GM23248 (cell line): Measurements from ENCODE around the gene LRRC61.

Experiments used
- EZH2 ChIP-seq: fragments of 200-600 bp; sonication (generic); IDR thresholded peaks from 2 replicates; pipeline ENCODE4 v1.6.1; 2018; ENCODE audit warnings: antibody characterized with exemption, mild to moderate bottlenecking; ENCODE audit not compliant: insufficient read depth, poor library complexity, severe bottlenecking
- EZH2phosphoT487 ChIP-seq: fragments of 200-600 bp; sonication (generic); IDR thresholded peaks from 2 replicates; pipeline ENCODE4 v1.6.1; 2018; ENCODE audit warnings: antibody characterized with exemption, moderate library complexity, mild to moderate bottlenecking, low read depth; ENCODE audit not compliant: insufficient read depth

DNA sequence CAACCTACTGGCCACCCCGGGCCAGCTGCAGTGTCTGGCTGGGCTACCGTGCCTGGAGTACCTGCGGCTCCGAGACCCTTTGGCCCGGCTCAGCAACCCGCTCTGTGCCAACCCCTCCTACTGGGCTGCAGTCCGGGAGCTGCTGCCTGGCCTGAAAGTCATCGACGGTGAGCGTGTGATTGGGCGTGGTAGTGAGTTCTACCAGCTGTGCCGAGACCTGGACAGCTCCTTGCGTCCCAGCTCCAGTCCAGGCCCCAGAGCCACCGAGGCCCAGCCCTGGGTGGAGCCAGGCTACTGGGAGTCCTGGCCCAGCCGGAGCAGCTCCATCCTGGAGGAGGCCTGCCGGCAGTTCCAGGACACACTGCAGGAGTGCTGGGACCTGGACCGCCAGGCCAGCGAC is 14.0 kb downstream of the LRRC61 start:
- TF ChIP-seq EZH2phosphoT487 = no peak
- TF ChIP-seq EZH2 = no peak
